Heart left ventricle (tissue), 16 donors: ENCODE results near the gene F2R. TPM values are rescaled to one million over a fixed set of nuclear protein-coding genes. Genes with fewer than 3 reads are reported as not detected.
"Not testable (repeated sequence)": the region's sequence is repeated elsewhere in the genome, so short reads cannot be mapped to it uniquely, and the experiment has no call there.

Source experiments
- ATAC-seq, 4 donors: fragments of 200-7000 bp; cut with Tn5 transposase; one replicate each; pipeline ENCODE4 v1.9.1; 2020 to 2022; ENCODE audit warnings: moderate library complexity in 4 of 4, mild to moderate bottlenecking in 3 of 4, moderate number of reproducible peaks in 1 of 4
- DNase-seq, 5 donors: peaks; one replicate each; pipeline ENCODE4 v3.0.0-alpha.2; 2020
- H3K27ac ChIP-seq, 12 donors: fragments of 200-600 bp; sonication (generic) in 4 of 12; one replicate each; pipeline versions ENCODE4 v1.5.0 to v1.8.0; 2016 to 2022; ENCODE audit warnings: mild to moderate bottlenecking in 2 of 12
- H3K27me3 ChIP-seq, 9 donors: fragments of 200-600 bp; sonication (generic) in 2 of 9; one replicate each; pipeline versions ENCODE4 v1.5.1 to v1.8.0; 2016 to 2022; ENCODE audit warnings: mild to moderate bottlenecking in 3 of 9
- H3K36me3 ChIP-seq, 9 donors: fragments of 200-600 bp; sonication (generic) in 2 of 9; one replicate each; pipeline versions ENCODE4 v1.5.0 to v1.8.0; 2018 to 2022; ENCODE audit warnings: mild to moderate bottlenecking in 2 of 9
- H3K4me1 ChIP-seq, 12 donors: fragments of 200-600 bp; sonication (generic) in 4 of 12; one replicate each; pipeline versions ENCODE4 v1.5.0 to v1.8.0; 2016 to 2022; ENCODE audit warnings: mild to moderate bottlenecking in 3 of 12
- H3K4me3 ChIP-seq, 12 donors: fragments of 200-600 bp; sonication (generic) in 4 of 12; one replicate each; pipeline versions ENCODE4 v1.5.0 to v1.8.0; 2017 to 2022; ENCODE audit warnings: mild to moderate bottlenecking in 9 of 12, moderate library complexity in 4 of 12
- H3K9me3 ChIP-seq, 12 donors: fragments of 200-600 bp; sonication (generic) in 4 of 12; one replicate each; pipeline versions ENCODE4 v1.5.0 to v1.8.0; 2016 to 2022; ENCODE audit warnings: mild to moderate bottlenecking in 1 of 12
- POLR2A ChIP-seq, 2 donors: fragments of 450-650 bp; IDR thresholded peaks; one replicate each; pipeline ENCODE4 v1.6.1; 2017; ENCODE audit warnings: antibody characterized with exemption in 2 of 2, mild to moderate bottlenecking in 2 of 2, moderate library complexity in 2 of 2
- WGBS, 4 donors: extraction: QIAGEN DNeasy Blood & Tissue Kit in 2 of 4; methylation state at CpG; one replicate each; pipeline versions ENCODE4 v1.1.5 to v1.1.7; 2013 to 2018; 5-methylcytosine and 5-hydroxymethylcytosine counted together
- intact Hi-C, 10 donors: fragments of 100-400 bp; cut with DNase I; formaldehyde crosslinking; loops; one replicate each; pipeline versions ENCODE4 v1.11.1 to v1.14.2; 2022
- polyA plus RNA-seq, 2 donors: library from polyadenylated mRNA; stranded (reverse); fragments of 200-250 nt; gene quantifications; one replicate each; pipeline ENCODE4 v1.2.3, GENCODE V29; 2013
- total RNA-seq, 9 donors: library from RNA; depleted of rRNA in 2 of 9; stranded (reverse); fragments of >200 nt in 2 of 9; fragmentation: NEBNext Ultra II Directional in 3 of 9; extraction: Animal tissue kit (Norgen Biotek cat#: 25700) in 3 of 9; gene quantifications; one replicate each; pipeline versions ENCODE4 v1.1.0 to v1.2.4, GENCODE V29; 2016 to 2023
- TF ChIP-seq, protein P1 (sequence below), 12 donors: fragments of 200-600 bp; sonication (generic) in 4 of 12; IDR thresholded peaks; one replicate each; pipeline versions ENCODE4 v1.5.0 to v1.8.0; 2018 to 2022; ENCODE audit warnings: antibody characterized with exemption in 12 of 12, mild to moderate bottlenecking in 5 of 12
- donor health status: ischemic (EF 13 %, LVEDD 7.1; RV severe dilation, severe dysfunction).
- donor health status: healthy with polysubstance abuse.
- donor health status: DM: no; HTN: yes; CAD: no.
- donor health status: DM: no; HTN: no; CAD: no.
- donor health status: ischemic (EF 25% LVEDD 6.9; RV normal size, moderate dysfunction).
- donor health status: ischemic (EF 25% LVEDD 5.7; RV mildly dilated, moderate dysfunction).
- donor health status: healthy.
- donor health status: DM: yes; HTN: yes; CAD: no.
- donor health status: ischemic (EF 35%, LVEDD 5.7; RV mildly dilated, moderate dysfunction).
- donor health status: nonischemic (EF 11% LVEDD 7.7; RV severe dilation, severe dysfunction).
- donor health status: DM: yes; HTN: yes; CAD: no.
- donor health status: PGD.
- donor health status: ischemic (EF 29% LVEDD 5.4; RV normal size, mild dysfunction).
- donor health status: nonischemic (EF 23%, LVEDD 6.1; RV moderate dilation, normal function).

The F2R gene
- total and polyA plus RNA-seq, 11 donors, result 2.5 to 28.2 (median 13.6) TPM

DNA sequence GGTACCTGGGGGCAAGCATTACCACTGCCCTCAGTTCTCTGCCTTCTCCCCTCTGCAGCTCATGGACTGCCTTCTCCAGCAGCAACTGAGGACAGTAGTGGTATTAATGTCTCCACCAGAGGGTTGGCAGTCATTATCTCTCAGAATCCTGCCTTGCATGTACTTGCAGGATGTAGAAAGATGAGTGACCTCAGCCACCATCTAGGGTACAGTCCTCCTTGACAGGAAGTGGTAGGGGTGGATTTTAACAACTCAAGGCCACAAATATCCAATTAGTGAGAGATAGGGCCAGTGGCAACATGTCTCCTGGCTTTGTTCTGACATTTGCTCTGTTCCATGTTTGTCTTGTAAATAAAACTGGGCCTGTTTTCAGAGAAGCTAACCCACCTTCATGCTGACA, 47.2 kb downstream of the F2R start:
- H3K9me3 ChIP-seq, result peaks cover 0 to 16% (median 0%) of the 10 kb centered on the region in 12 donors
- ATAC-seq (no peak), DNase-seq (no peak)
- H3K27ac ChIP-seq, result no peak overlapping the region
- TF ChIP-seq POLR2A (IDR thresholded peaks at IDR 0.05), result no peak
- TF ChIP-seq, protein P1, sequence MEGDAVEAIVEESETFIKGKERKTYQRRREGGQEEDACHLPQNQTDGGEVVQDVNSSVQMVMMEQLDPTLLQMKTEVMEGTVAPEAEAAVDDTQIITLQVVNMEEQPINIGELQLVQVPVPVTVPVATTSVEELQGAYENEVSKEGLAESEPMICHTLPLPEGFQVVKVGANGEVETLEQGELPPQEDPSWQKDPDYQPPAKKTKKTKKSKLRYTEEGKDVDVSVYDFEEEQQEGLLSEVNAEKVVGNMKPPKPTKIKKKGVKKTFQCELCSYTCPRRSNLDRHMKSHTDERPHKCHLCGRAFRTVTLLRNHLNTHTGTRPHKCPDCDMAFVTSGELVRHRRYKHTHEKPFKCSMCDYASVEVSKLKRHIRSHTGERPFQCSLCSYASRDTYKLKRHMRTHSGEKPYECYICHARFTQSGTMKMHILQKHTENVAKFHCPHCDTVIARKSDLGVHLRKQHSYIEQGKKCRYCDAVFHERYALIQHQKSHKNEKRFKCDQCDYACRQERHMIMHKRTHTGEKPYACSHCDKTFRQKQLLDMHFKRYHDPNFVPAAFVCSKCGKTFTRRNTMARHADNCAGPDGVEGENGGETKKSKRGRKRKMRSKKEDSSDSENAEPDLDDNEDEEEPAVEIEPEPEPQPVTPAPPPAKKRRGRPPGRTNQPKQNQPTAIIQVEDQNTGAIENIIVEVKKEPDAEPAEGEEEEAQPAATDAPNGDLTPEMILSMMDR (IDR thresholded peaks at IDR 0.05), result no peak
- intact Hi-C loops, result no loop called here
- H3K4me3 ChIP-seq, result no peak overlapping the region
- no peaks in the 10 kb centered on the region for H3K36me3 ChIP-seq
- no peaks in the 10 kb centered on the region for H3K4me1 ChIP-seq
- H3K27me3 ChIP-seq, result peaks cover 0 to under 1% (median 0%) of the 10 kb centered on the region in 9 donors

DNA sequence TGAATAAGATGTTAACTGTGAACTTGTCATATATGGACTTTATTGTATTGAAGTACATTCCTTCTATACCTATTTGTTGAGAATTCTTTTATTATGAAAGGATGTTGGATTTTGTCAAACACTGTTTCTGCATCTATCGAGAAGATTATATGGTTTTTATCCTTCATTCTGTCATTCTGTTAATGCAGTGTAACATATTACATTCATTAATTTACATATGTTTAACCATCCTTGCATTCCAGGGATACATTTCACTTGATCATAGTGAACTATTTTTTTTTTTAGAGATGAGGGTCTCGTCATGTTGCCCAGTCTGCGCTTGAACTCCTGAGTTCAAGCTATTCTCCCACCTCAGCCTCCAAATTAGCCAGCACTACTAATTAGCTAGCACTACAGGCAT, 48.4 kb downstream of the F2R start:
- H3K4me1 ChIP-seq, result no peaks in the 10 kb centered on the region
- TF ChIP-seq, protein P1 (IDR thresholded peaks at IDR 0.05), result no peak
- no peak for TF ChIP-seq POLR2A (IDR thresholded peaks at IDR 0.05)
- ATAC-seq, result no peak
- H3K36me3 ChIP-seq, result no peaks in the 10 kb centered on the region
- no peaks in the 10 kb centered on the region for H3K27me3 ChIP-seq
- no peak overlapping the region for H3K4me3 ChIP-seq
- WGBS, 4 donors, result 58 to 90% (median 64%) methylated on average over 3 of the region's 3 CpGs
- intact Hi-C loops, result no loop called here
- DNase-seq, result no peak
- peaks cover 0 to 16% (median 0%) of the 10 kb centered on the region in 12 donors for H3K9me3 ChIP-seq
- H3K27ac ChIP-seq, result no peak overlapping the region

DNA sequence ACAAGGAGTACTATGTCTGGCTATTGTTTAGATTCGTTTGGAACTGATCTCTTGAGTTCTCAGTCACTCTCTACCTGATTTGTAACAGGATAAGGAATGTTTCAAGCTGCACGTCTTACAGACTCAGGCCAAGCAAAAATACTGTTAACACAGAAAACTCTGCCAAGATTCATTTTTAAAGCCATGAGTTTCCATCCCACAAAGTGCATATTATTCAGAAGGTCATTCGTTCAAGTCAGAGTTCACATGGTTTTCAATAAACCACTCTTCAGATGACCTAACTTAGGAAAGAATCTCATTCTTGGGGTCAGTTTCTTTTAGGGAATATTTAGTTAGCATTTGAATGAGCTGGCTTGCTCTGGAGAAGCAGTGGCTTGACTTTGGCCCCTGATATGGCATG, 49.3 kb downstream of the F2R start:
- DNase-seq (no peak), ATAC-seq (no peak)
- peaks cover 0 to 16% (median 0%) of the 10 kb centered on the region in 12 donors for H3K9me3 ChIP-seq
- WGBS, 4 donors, result 61 to 66% (median 64%) methylated on average over 3 of the region's 3 CpGs
- no peaks in the 10 kb centered on the region for H3K36me3 ChIP-seq
- no peak overlapping the region for H3K27ac ChIP-seq
- intact Hi-C loops, result no loop called here
- H3K4me1 ChIP-seq, result no peaks in the 10 kb centered on the region
- TF ChIP-seq, protein P1 (IDR thresholded peaks at IDR 0.05), result no peak
- TF ChIP-seq POLR2A (IDR thresholded peaks at IDR 0.05), result no peak
- no peak overlapping the region for H3K4me3 ChIP-seq
- H3K27me3 ChIP-seq, result no peaks in the 10 kb centered on the region

DNA sequence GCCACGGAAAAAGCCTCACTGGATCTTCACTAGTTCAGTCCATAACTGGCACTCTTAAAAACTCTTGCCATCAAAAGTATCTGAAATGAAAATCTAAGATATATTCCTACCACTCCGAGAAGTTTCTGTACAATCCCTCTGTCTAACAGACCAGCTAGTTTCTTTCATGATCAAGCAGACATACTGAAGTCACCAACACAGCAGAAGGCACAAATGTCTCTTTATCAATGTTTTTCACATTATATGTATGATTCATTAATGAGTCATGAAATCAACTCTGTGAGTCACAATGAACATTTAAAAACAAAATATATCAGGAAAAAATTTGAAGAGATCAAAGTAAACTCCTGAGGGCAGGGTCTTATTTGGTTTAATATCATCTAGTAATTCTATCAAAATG, 50.8 kb downstream of the F2R start:
- Histone ChIP-seq H3K27me3 (no peaks in the 10 kb centered on the region), H3K9me3 (peaks cover 0 to 16% (median 0%) of the 10 kb centered on the region in 12 donors), H3K4me1 (no peaks in the 10 kb centered on the region), H3K27ac (no peak overlapping the region), H3K4me3 (no peak overlapping the region), H3K36me3 (no peaks in the 10 kb centered on the region)
- no peak for TF ChIP-seq POLR2A (IDR thresholded peaks at IDR 0.05)
- TF ChIP-seq, protein P1 (IDR thresholded peaks at IDR 0.05), result no peak
- DNase-seq (no peak), ATAC-seq (no peak)
- intact Hi-C loops, result no loop called here
- 91 to 96% (median 93%) methylated on average over 2 of the region's 2 CpGs for WGBS, 4 donors

DNA sequence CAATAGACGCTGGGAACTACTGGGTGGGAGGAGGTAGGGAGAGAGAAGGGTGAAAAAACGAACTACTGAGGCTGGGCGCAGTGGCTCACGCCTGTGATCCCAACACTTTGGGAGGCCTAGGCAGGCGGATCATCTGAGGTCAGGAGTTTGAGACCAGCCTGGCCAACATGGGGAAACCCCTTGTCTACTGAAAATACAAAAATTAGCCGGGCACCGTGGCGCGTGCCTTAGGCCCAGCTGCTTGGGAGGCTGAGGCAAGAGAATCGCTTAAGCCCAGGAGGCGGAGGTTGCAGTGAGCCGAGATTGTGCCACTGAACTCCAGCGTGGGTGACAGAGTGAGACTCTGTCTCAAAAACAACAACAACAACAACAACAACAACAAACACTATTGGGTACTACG, 55.1 kb downstream of the F2R start:
- intact Hi-C loops, result loop anchor here in 6 of 10 donors (2.0 to 5.0 kb wide), 3 partner anchors 54 to 166 kb away; partner anchors contain the start of gene F2R (in 4 of the 6)
- H3K36me3 ChIP-seq, H3K4me1 ChIP-seq, DNase-seq, H3K27me3 ChIP-seq, H3K27ac ChIP-seq, H3K4me3 ChIP-seq, H3K9me3 ChIP-seq, ATAC-seq: not testable (repeated sequence)
- WGBS, 4 donors, result 92 to 96% (median 95%) methylated on average over 14 of the region's 14 CpGs
